IPS-11a (cell line): Measurements from ENCODE around the gene PKN2.
A peak's percentile ranks its signal among the peaks of the same experiment; 100 is the strongest.
"Not testable (repeated sequence)": the region's sequence is repeated elsewhere in the genome, so short reads cannot be mapped to it uniquely, and the experiment has no call there.

Experiments
- H3K4me3 ChIP-seq: one replicate; pipeline ENCODE4 v1.5.1; 2013; ENCODE audit warnings: low read depth, low read length, control low read depth

Gene PKN2

GRCh38 chr1:88678405-88678804 lies 5.7 kb upstream of the PKN2 start:
- no peak overlapping the region for H3K4me3 ChIP-seq

DNA sequence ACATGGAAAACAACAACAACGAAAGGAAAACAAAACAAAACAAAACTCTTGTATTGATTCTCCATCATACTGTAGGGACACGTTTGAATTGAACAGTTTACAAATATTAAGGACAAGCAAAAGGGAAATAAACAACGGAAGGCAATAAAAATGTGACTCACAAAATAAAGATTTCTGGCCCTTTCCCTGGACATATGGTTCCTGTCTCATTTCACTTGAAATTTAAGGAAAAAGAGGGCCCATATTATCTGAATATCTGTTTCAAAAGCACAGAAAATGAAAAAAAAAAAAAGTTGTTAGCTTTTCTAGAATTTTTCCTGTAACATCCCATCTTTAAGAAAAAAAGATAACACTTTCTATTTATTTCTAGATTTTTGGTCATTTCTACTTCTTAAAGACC lies 3.6 kb upstream of the PKN2 start:
- H3K4me3 ChIP-seq: no peak overlapping the region

GRCh38 chr1:88680911-88681622 lies 3.0 kb upstream of the PKN2 start:
- H3K4me3 ChIP-seq: no peak overlapping the region

DNA sequence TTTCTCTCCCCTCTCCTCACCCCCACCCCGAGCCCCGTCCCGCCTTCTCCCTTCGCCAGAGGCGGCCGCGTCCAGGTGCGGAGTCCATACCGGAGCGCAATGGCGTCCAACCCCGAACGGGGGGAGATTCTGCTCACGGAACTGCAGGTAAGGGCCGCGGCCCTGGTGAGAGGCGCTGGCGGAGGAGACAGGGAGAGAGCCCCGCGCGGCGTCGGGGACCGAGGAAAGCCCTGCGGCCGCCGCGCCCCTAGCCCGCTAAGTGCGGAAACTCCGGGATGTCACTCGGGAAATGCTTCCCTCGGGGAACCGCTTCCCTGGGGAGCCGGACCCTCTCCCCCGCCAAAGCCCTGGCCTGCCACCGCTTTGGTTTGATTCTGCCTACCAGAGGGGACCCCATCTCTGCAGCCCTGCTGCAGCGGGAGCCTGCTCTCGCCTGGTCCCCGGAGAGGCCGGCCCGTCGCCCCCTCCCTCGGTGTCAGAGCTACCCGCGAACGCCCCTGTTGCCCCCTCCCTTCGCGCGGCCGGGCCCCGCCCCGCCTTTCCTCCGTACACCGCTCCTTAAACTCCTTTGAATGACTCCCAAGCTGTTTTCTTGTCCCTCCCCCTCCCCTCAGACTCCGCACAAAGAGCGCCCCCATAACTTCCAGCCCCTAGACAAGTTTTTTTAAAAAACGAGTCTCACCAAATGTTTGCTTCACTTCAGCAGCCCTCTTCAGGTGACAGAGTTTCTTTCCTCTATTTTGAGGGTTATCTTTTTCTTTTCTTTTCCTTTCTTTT lies 597 bp downstream of the PKN2 start:
- peak overlapping the region; percentile 88 for H3K4me3 ChIP-seq

- peak overlapping the region; percentile 88 for H3K4me3 ChIP-seq
These were observed 1.2 kb downstream of the PKN2 start for GRCh38 chr1:88685259-88685620.

DNA sequence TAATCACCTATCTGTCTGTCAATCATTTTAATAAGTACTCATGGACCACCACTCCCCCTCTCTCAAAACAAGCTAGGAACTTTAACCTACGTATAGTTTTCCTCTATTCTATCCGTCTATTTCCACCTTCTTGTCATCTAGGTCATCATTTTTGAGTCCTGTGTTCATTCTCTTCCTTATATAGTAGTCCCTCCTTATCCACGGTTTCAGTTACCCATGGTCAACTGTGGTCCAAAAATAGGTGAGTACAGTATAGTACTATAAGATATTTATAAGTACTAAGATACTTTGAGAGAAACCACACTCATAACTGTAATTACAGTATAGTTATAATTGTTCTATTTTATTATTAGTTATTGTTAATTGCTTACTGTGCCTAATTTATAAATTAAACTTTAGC lies 7.5 kb downstream of the PKN2 start:
- no peak overlapping the region for H3K4me3 ChIP-seq

DNA sequence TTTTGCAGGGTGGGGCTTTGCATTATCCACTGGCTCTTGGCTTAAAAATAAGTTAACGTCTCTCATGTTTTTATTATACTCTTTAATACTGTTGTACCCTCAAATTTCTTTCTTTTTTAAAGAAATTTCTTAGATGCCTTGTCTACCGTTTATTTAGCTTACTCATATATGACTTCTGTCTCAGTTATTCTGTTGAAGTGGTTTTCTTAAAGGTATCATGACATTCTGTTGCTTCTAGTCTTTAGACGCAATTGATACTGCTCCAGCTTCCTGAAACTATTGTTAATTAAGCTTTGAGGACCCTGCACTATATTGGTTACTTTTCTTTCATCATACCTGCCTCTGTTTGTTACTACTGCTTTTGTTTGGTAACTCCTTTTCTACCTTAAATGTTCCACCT lies 11.7 kb downstream of the PKN2 start:
- H3K4me3 ChIP-seq: no peak overlapping the region

DNA sequence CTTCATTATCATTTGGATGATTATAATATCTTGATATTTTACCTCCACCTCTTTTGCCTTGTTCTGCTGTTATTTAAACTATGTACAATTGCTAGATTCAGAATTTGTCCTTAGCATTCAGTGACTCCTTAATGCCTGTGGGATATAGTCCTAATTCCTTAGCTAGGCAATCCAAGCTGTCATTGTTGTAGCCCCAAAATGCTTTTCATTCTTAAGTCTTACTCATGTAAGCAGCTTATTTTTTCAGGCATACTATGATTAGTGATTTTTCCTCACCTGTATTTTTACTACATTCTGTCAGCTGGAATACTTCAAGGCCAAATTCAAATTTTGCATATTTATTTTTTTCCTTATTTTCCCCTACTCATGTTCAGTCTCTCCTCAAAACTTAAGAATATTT lies 13.4 kb downstream of the PKN2 start:
- no peak overlapping the region for H3K4me3 ChIP-seq

DNA sequence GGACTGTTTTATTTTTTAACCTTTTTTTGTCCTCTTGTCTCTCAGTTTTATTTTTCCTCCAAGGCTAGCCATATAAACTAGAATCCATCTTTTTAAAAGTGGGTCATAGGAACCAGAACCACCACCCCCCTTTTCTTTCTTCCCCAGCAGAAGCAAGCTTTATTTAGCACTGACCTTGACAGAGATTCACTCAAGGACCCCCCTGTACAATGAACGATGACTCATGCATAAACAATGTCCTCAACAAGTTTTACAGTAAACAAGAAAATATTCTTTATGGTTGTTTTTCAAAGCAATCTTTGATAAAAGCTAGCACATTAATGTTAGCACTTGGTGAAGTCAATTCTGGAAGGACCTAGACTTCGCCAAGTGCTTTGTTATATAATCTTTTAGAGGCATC lies 14.1 kb downstream of the PKN2 start:
- H3K4me3 ChIP-seq: no peak overlapping the region

GRCh38 chr1:88698764-88699163 lies 14.7 kb downstream of the PKN2 start:
- no peak overlapping the region for H3K4me3 ChIP-seq

DNA sequence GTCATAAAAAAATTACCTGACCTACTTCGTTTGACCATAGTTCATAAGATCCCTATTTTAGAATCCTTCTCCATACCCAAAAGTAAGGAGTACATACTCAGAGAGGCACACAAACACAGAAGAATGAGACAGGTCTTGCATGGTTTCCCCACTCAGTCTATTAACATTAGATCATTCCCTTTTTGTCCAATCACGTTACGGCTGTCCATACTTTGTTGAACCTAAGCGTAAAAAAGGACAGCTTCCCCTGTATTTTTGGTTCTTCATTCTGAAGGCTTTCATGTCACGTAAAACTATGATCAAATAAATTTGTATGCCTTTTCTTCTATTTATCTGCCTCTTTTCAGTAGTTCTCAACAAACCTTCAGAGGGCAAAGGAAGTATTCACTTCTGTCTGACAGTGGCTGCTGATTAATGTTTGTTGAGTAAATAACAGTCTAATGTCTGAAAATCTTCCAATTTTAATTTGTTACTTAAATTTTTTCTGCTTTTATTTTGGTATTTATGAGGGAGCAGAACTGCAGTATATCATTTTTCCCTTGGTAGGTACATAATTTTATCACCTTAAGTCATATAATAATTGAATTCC lies 16.4 kb downstream of the PKN2 start:
- no peak overlapping the region for H3K4me3 ChIP-seq

GRCh38 chr1:88701275-88701674 lies 17.2 kb downstream of the PKN2 start:
- no peak overlapping the region for H3K4me3 ChIP-seq

DNA sequence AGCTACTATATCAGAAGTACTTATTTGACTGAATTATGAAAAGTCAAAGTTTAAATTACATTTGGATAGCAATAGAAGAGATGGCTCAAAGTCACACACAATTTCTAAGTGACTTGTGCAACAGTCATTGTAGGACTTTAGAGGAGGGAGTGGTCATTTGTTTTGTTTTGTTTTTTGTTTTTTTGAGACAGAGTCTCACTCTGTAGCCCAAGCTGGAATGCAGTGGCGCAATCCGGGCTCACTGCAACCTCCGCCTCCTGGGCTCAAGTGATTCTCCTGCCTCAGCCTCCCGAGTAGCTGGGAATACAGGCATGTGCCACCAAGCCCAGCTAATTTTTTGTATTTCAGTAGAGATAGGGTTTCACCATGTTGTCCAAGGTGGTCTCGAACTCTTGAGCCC lies 17.7 kb downstream of the PKN2 start:
- H3K4me3 ChIP-seq: not testable (repeated sequence)

GRCh38 chr1:88708011-88708410 lies 23.9 kb downstream of the PKN2 start:
- no peak overlapping the region for H3K4me3 ChIP-seq

GRCh38 chr1:88712907-88713306 lies 28.8 kb downstream of the PKN2 start:
- H3K4me3 ChIP-seq: not testable (repeated sequence)

DNA sequence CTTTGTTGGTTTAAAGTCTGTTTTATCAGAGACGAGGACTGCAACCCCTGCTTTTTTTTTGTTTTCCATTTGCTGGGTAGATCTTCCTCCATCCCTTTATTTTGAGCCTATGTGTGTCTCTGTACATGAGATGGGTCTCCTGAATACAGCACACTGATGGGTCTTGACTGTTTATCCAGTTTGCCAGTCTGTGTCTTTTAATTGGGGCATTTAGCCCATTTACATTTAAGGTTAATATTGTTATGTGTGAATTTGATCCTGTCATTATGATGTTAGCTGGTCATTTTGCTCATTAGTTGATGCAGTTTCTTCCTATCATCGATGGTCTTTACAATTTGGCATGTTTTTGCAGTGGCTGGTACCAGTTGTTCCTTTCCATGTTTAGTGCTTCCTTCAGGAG lies 32.5 kb downstream of the PKN2 start:
- H3K4me3 ChIP-seq: not testable (repeated sequence)

DNA sequence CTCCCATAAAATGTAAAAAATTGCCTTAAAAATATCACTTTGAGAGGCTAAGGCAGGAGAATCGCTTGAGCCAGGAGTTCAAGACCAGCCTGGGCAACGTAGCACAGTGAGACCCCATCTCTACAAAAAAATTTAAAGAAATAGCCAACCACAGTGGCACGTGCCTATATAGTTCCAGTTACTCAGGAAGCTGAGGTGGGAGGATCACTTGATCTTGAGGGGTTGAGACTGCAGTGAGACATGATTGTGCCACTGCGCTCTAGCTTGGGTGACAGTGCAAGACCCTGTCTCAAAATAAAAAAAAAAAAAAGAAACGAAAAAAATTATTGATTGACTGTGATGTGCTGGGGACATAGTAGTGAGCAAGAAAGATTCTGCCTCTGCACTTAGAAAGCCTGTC lies 38.4 kb downstream of the PKN2 start:
- no peak overlapping the region for H3K4me3 ChIP-seq

- no peak overlapping the region for H3K4me3 ChIP-seq
These were observed 42.6 kb downstream of the PKN2 start for GRCh38 chr1:88726697-88727096.

- no peak overlapping the region for H3K4me3 ChIP-seq
These were observed 43.1 kb downstream of the PKN2 start for GRCh38 chr1:88727205-88727604.

DNA sequence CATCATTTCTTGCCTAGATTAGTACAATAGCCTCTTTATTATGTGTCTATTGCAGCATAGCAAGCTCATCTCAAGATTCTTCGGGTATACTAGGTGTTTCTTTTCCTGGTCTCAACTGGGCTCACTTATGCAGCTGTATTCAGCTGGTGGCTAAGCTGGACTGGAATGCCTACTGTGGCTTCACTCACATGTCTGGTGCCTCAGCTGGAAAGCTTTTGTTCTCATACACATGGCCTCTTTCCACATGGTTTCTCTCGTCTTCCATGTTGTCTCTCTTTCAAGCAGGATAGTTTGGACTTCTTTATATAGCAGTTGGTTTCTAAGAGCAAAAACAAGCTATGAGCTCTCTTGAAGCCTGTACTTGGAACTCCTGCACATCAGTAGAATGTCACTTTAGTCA lies 45.2 kb downstream of the PKN2 start:
- H3K4me3 ChIP-seq: no peak overlapping the region

GRCh38 chr1:88730132-88730675 lies 46.1 kb downstream of the PKN2 start:
- H3K4me3 ChIP-seq: no peak overlapping the region

GRCh38 chr1:88730995-88731394 lies 46.9 kb downstream of the PKN2 start:
- no peak overlapping the region for H3K4me3 ChIP-seq
